SK-N-SH treated with all-trans-retinoic acid at 6 μM for 48 hours (cell line): ENCODE measurements around the gene SPEN.

Experiments used
- ARNTL ChIP-seq: fragments of 450-650 bp; formaldehyde crosslinking; IDR thresholded peaks from 2 replicates; pipeline ENCODE4 v1.5.0; 2020; ENCODE audit warnings: low read depth, mild to moderate bottlenecking, moderate library complexity, borderline replicate concordance
- CREB5 ChIP-seq: fragments of 250-450 bp; sonication (Bioruptor Pico); IDR thresholded peaks from 2 replicates; pipeline ENCODE4 v1.5.1; 2020; ENCODE audit warnings: low read depth, mild to moderate bottlenecking, moderate library complexity
- CSDC2 ChIP-seq: fragments of 250-450 bp; sonication (Bioruptor Pico); IDR thresholded peaks from 2 replicates; pipeline ENCODE4 v1.5.0; 2020; ENCODE audit warnings: mild to moderate bottlenecking, moderate library complexity
- CSRNP3 ChIP-seq: fragments of 250-450 bp; sonication (Bioruptor Pico); IDR thresholded peaks from 2 replicates; pipeline ENCODE4 v1.5.1; 2021; ENCODE audit warnings: mild to moderate bottlenecking, moderate library complexity
- GLIS3 ChIP-seq: fragments of 250-450 bp; sonication (Bioruptor Pico); IDR thresholded peaks from 2 replicates; pipeline ENCODE4 v1.5.0; 2020; ENCODE audit warnings: mild to moderate bottlenecking, moderate library complexity
- PATZ1 ChIP-seq: fragments of 250-450 bp; sonication (Bioruptor Pico); IDR thresholded peaks from 2 replicates; pipeline ENCODE4 v1.8.0; 2020; ENCODE audit warnings: mild to moderate bottlenecking, moderate library complexity, borderline replicate concordance
- POU6F1 ChIP-seq: fragments of 250-450 bp; sonication (Bioruptor Pico); IDR thresholded peaks from 2 replicates; pipeline ENCODE4 v1.8.0; 2021; ENCODE audit warnings: low read depth, mild to moderate bottlenecking, moderate library complexity, borderline replicate concordance
- TOX ChIP-seq: fragments of 250-450 bp; sonication (Bioruptor Pico); IDR thresholded peaks from 2 replicates; pipeline ENCODE4 v1.8.0; 2021; ENCODE audit warnings: mild to moderate bottlenecking, moderate library complexity, borderline replicate concordance
- TSHZ2 ChIP-seq: fragments of 250-450 bp; sonication (Bioruptor Pico); IDR thresholded peaks from 2 replicates; pipeline ENCODE4 v1.5.0; 2020; ENCODE audit warnings: mild to moderate bottlenecking, moderate library complexity
- ZNF565 ChIP-seq: fragments of 450-650 bp; formaldehyde crosslinking; conservative IDR thresholded peaks from 2 replicates; pipeline ENCODE4 v1.5.0; 2020; ENCODE audit warnings: low read depth, mild to moderate bottlenecking, moderate library complexity

GRCh38 chr1:15958111-15958510 lies 110.6 kb downstream of the SPEN start:
- TF ChIP-seq TSHZ2 (CRISPR knock-in tag) (no peak), ZNF565 (CRISPR knock-in tag) (no peak), PATZ1 (CRISPR knock-in tag) (no peak), GLIS3 (CRISPR knock-in tag) (no peak), ARNTL (CRISPR knock-in tag) (no peak), CSDC2 (no peak), POU6F1 (CRISPR knock-in tag) (no peak), CREB5 (no peak), TOX (CRISPR knock-in tag) (no peak), CSRNP3 (CRISPR knock-in tag) (no peak)
